ENCODE results near the gene ESYT2. TPM values are rescaled to one million over a fixed set of nuclear protein-coding genes. Genes with fewer than 3 reads are reported as not detected.
"Not testable (repeated sequence)": the region's sequence is repeated elsewhere in the genome, so short reads cannot be mapped to it uniquely, and the experiment has no call there.

The ESYT2 gene
- total RNA-seq, 1 experiment from 2014 or later = 39.0 TPM

- no peak overlapping the region for H3K23ac ChIP-seq (ENCODE audit: insufficient read length, low read depth, low read length)
- no peaks in the 10 kb centered on the region for H3K9me3 ChIP-seq (ENCODE audit: control insufficient read depth, low read depth, low read length)
- H3K36me3 Mint-ChIP-seq (ENCODE audit: insufficient read depth in 1 of 3, low read depth in 3 of 3) = peaks cover 39 to 72% (median 70%) of the 10 kb centered on the region in 3 experiments
- H4K5ac ChIP-seq (ENCODE audit: insufficient read length, low read depth, low read length) = no peak overlapping the region
- no peak overlapping the region for H3K56ac ChIP-seq (ENCODE audit: insufficient read length, low read depth, low read length)
- no peaks in the 10 kb centered on the region for H4K20me1 ChIP-seq (ENCODE audit: control insufficient read depth, insufficient read depth, insufficient read length)
- no peak overlapping the region for H3K18ac ChIP-seq (ENCODE audit: insufficient read length, low read depth, low read length)
- no peak overlapping the region for H2AK5ac ChIP-seq (ENCODE audit: insufficient read length, low read length)
- peaks cover 20% of the 10 kb centered on the region; the same call in 1 of the 2 replicates for H3K79me2 ChIP-seq (ENCODE audit: insufficient read depth, low read length)
- no peak overlapping the region for H2AFZ ChIP-seq (ENCODE audit: low read length)
- no CpG with 5 or more reads among the region's 3 CpGs for WGBS (ENCODE audit: extremely low coverage, insufficient read length, low lambda C conversion rate)
- peaks cover 31 to 32% of the 10 kb centered on the region in 2 experiments for H3K4me1 Mint-ChIP-seq
- no peak overlapping the region for H3K27ac ChIP-seq (ENCODE audit: insufficient read length, low read depth, low read length)
- no peak overlapping the region for H2BK12ac ChIP-seq (ENCODE audit: insufficient read length, low read depth, low read length)
- H3K4ac ChIP-seq (ENCODE audit: low read depth, low read length) = no peak overlapping the region
- H3K9me3 Mint-ChIP-seq = no peaks in the 10 kb centered on the region
- H3K9ac ChIP-seq (ENCODE audit: extremely low read depth, insufficient read length, low read length) = no peak overlapping the region
- no peak overlapping the region for H3K4me2 ChIP-seq (ENCODE audit: insufficient read depth, insufficient read length, low read length)
- no peak for TF ChIP-seq CTCF (conservative IDR thresholded peaks at IDR 0.05)
- no peak overlapping the region for H3K4me3 Mint-ChIP-seq
- H3K27me3 Mint-ChIP-seq (ENCODE audit: low read depth) = no peaks in the 10 kb centered on the region
- H3K4me1 ChIP-seq (ENCODE audit: insufficient read depth, low read length) = peaks cover 3% of the 10 kb centered on the region
- H3K79me1 ChIP-seq (ENCODE audit: insufficient read depth, low read depth, low read length, poor library complexity, severe bottlenecking) = peaks cover 10% of the 10 kb centered on the region
- H3K23me2 ChIP-seq (ENCODE audit: insufficient read length, low read depth, low read length, poor library complexity, severe bottlenecking) = peaks cover 10% of the 10 kb centered on the region
- H3T11ph ChIP-seq (ENCODE audit: low read length) = no peak overlapping the region
- no peak overlapping the region for H3K14ac ChIP-seq (ENCODE audit: insufficient read depth, low read length)
- no peaks in the 10 kb centered on the region for H3K27me3 ChIP-seq (ENCODE audit: insufficient read depth, low read length)
- H2BK20ac ChIP-seq (ENCODE audit: low read depth, low read length, poor library complexity, severe bottlenecking) = no peak overlapping the region
- no peak for DNase-seq
- H4K8ac ChIP-seq (replicated peaks; ENCODE audit: insufficient read length, low read depth, low read length) = no peak overlapping the region
- H2BK15ac ChIP-seq (ENCODE audit: low read depth, low read length) = no peak overlapping the region
- H2BK120ac ChIP-seq (ENCODE audit: low read depth, low read length, poor library complexity, severe bottlenecking) = no peak overlapping the region
- no peak overlapping the region for H2BK5ac ChIP-seq (ENCODE audit: insufficient read length, low read length)
- H4K91ac ChIP-seq (ENCODE audit: insufficient read length, low read depth, low read length) = no peak overlapping the region
- no peak overlapping the region for H3K27ac Mint-ChIP-seq
Observed at GRCh38 chr7:158698657-158699195, 130.6 kb downstream of the ESYT2 start.

DNA sequence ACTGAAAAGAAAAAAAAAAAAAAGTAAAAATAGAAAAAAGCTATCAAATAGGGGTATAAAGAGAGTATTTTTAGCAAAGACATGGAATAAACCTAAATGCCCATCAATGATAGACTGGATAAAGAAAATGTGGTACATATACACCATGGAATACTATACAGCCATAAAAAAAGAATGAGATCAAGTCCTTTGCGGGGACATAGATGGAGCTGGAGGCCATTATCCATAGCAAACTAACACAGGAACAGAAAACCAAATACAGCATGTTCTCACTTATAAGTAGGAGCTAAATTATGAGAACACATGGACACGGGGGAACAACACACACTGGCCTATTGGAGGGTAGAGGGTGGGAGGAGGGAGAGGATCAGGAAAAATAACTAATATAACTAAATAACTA lies 131.7 kb downstream of the ESYT2 start:
- H2BK5ac ChIP-seq (ENCODE audit: insufficient read length, low read length); H3K23me2 ChIP-seq (ENCODE audit: insufficient read length, low read depth, low read length, poor library complexity, severe bottlenecking); H4K5ac ChIP-seq (ENCODE audit: insufficient read length, low read depth, low read length); H3K27me3 ChIP-seq (ENCODE audit: insufficient read depth, low read length); H3T11ph ChIP-seq (ENCODE audit: low read length); H2BK20ac ChIP-seq (ENCODE audit: low read depth, low read length, poor library complexity, severe bottlenecking); H2AFZ ChIP-seq (ENCODE audit: low read length); H4K8ac ChIP-seq (replicated peaks; ENCODE audit: insufficient read length, low read depth, low read length); H3K4me3 Mint-ChIP-seq; H3K9me3 Mint-ChIP-seq; H3K4me2 ChIP-seq (ENCODE audit: insufficient read depth, insufficient read length, low read length); H3K27ac Mint-ChIP-seq; H3K4ac ChIP-seq (ENCODE audit: low read depth, low read length); H2BK12ac ChIP-seq (ENCODE audit: insufficient read length, low read depth, low read length); H3K27me3 Mint-ChIP-seq (ENCODE audit: low read depth); H3K27ac ChIP-seq (ENCODE audit: insufficient read length, low read depth, low read length); H4K91ac ChIP-seq (ENCODE audit: insufficient read length, low read depth, low read length); H3K14ac ChIP-seq (ENCODE audit: insufficient read depth, low read length); H3K23ac ChIP-seq (ENCODE audit: insufficient read length, low read depth, low read length); DNase-seq; H2AK5ac ChIP-seq (ENCODE audit: insufficient read length, low read length); H2BK15ac ChIP-seq (ENCODE audit: low read depth, low read length); H3K56ac ChIP-seq (ENCODE audit: insufficient read length, low read depth, low read length); H4K20me1 ChIP-seq (ENCODE audit: control insufficient read depth, insufficient read depth, insufficient read length); H3K9me3 ChIP-seq (ENCODE audit: control insufficient read depth, low read depth, low read length); H3K9ac ChIP-seq (ENCODE audit: extremely low read depth, insufficient read length, low read length); H2BK120ac ChIP-seq (ENCODE audit: low read depth, low read length, poor library complexity, severe bottlenecking); H3K4me1 ChIP-seq (ENCODE audit: insufficient read depth, low read length); H3K18ac ChIP-seq (ENCODE audit: insufficient read length, low read depth, low read length): not testable (repeated sequence)
- H3K36me3 Mint-ChIP-seq (ENCODE audit: insufficient read depth in 1 of 3, low read depth in 3 of 3) = peaks cover 41 to 83% (median 79%) of the 10 kb centered on the region in 3 experiments
- peaks cover 20 to 21% of the 10 kb centered on the region in 2 experiments for H3K4me1 Mint-ChIP-seq
- Histone ChIP-seq H3K79me2 (ENCODE audit: insufficient read depth, low read length) (peaks cover 18% of the 10 kb centered on the region; the same call in 1 of the 2 replicates), H3K79me1 (ENCODE audit: insufficient read depth, low read depth, low read length, poor library complexity, severe bottlenecking) (peaks cover 10% of the 10 kb centered on the region)
- WGBS (ENCODE audit: extremely low coverage, insufficient read length, low lambda C conversion rate) = no CpG with 5 or more reads among the region's 2 CpGs
